K562 (cell line): Measurements from ENCODE around the gene RRBP1. TPM values are rescaled to one million over a fixed set of nuclear protein-coding genes. Genes with fewer than 3 reads are reported as not detected.

Source experiments
- ARID2 ChIP-seq: fragments of 450-650 bp; IDR thresholded peaks from 2 replicates; pipeline ENCODE4 v1.6.1; 2017; ENCODE audit warnings: antibody characterized with exemption, mild to moderate bottlenecking
- CBFA2T3 ChIP-seq: fragments of 450-650 bp; IDR thresholded peaks from 2 replicates; pipeline ENCODE4 v1.6.1; 2017
- ESRRB ChIP-seq: fragments of 250-450 bp; sonication (Bioruptor Pico); IDR thresholded peaks from 2 replicates; pipeline ENCODE4 v1.5.0; 2020; ENCODE audit warnings: mild to moderate bottlenecking, moderate library complexity, borderline replicate concordance
- MTA2 ChIP-seq: fragments of 450-650 bp; IDR thresholded peaks from 2 replicates; pipeline ENCODE4 v1.6.1; 2016; ENCODE audit warnings: low read depth
- MYNN ChIP-seq, 2 experiments: sonication (generic); formaldehyde crosslinking in 1 of 2; IDR thresholded peaks; 2 replicates each; pipeline versions ENCODE4 v1.5.0 to v1.6.1; 2016 to 2020; ENCODE audit warnings: antibody characterized with exemption in 1 of 2, missing genetic modification reagents in 1 of 2
- PHF20 ChIP-seq: fragments of 450-650 bp; IDR thresholded peaks from 2 replicates; pipeline ENCODE4 v1.6.1; 2018; ENCODE audit not compliant: partially characterized antibody
- RBM22 ChIP-seq: fragments of 200-400 bp; formaldehyde crosslinking; IDR thresholded peaks from 2 replicates; pipeline ENCODE4 v1.6.1; 2018; ENCODE audit warnings: low read length, low read depth; ENCODE audit not compliant: poor library complexity, severe bottlenecking
- SMAD2 ChIP-seq: fragments of 150-350 bp; IDR thresholded peaks from 2 replicates; pipeline ENCODE4 v1.6.1; 2014; ENCODE audit warnings: low read depth, mild to moderate bottlenecking, low read length
- SMC3 ChIP-seq: conservative IDR thresholded peaks from 2 replicates; pipeline ENCODE4 v1.6.1; 2011; ENCODE audit warnings: low read depth, low read length, improper control_type of control experiment; ENCODE audit not compliant: insufficient read depth
- TOE1 ChIP-seq, 2 experiments: fragments of 450-650 bp in 1 of 2; sonication (generic) in 1 of 2; formaldehyde crosslinking in 1 of 2; IDR thresholded peaks; 2 replicates each; pipeline versions ENCODE4 v1.7.1 to v1.8.0; 2016 to 2022; ENCODE audit warnings: borderline replicate concordance in 2 of 2, mild to moderate bottlenecking in 2 of 2, antibody characterized with exemption in 1 of 2, inconsistent platforms in 1 of 2, low read depth in 1 of 2, missing genetic modification reagents in 1 of 2, moderate library complexity in 1 of 2
- ZNF444 ChIP-seq: fragments of 250-450 bp; sonication (Bioruptor Pico); IDR thresholded peaks from 2 replicates; pipeline ENCODE4 v1.4.0; 2020; ENCODE audit warnings: mild to moderate bottlenecking, moderate library complexity
- polyA plus RNA-seq, 8 experiments: library from polyadenylated mRNA; depleted of rRNA in 4 of 8; stranded (reverse) in 5 of 8; unstranded in 3 of 8; fragments of >200 nt; fragmentation: Nextera tagmentation in 2 of 8; fragmentation: Illumina TruSeq in 1 of 8; extraction: Ambion mirVana in 2 of 8; extraction: Trizol in 1 of 8; gene quantifications; 2 replicates each; pipeline versions ENCODE4 v1.2.1 to v1.2.3, GENCODE V29; 2011 to 2014; ENCODE audit warnings: inconsistent platforms in 1 of 8, missing spikeins in 1 of 8
- total RNA-seq, 7 experiments: library from RNA; depleted of rRNA in 6 of 7; stranded (reverse); fragments of >200 nt in 6 of 7; fragmentation: Illumina TruSeq in 2 of 7; extraction: Trizol in 2 of 7; gene quantifications; 2 replicates each; pipeline versions ENCODE4 v1.2.1 to v1.2.3, GENCODE V29; 2011 to 2021; ENCODE audit warnings: low replicate concordance in 1 of 7
- TF ChIP-seq, protein P1 (sequence below), 2 experiments: fragments of 450-650 bp in 1 of 2; sonication (generic) in 1 of 2; formaldehyde crosslinking; conservative IDR thresholded peaks; 2 replicates each; pipeline versions ENCODE4 v1.4.0 to v1.8.1; 2020 to 2022; ENCODE audit warnings: mild to moderate bottlenecking in 1 of 2, missing genetic modification reagents in 1 of 2
- TF ChIP-seq, protein P2 (sequence below), 3 experiments: IDR thresholded peaks in 2 of 3; conservative IDR thresholded peaks in 1 of 3; 2 replicates each; pipeline ENCODE4 v1.5.1; 2011 to 2012; ENCODE audit warnings: low read length in 3 of 3, mild to moderate bottlenecking in 3 of 3, control low read depth in 2 of 3, improper control_type of control experiment in 1 of 3, inconsistent platforms in 1 of 3, low read depth in 1 of 3, mixed read lengths in 1 of 3, moderate library complexity in 1 of 3; ENCODE audit not compliant: insufficient read depth in 2 of 3
- TF ChIP-seq, protein P3 (sequence below): fragments of 450-650 bp; formaldehyde crosslinking; IDR thresholded peaks from 2 replicates; pipeline ENCODE4 v1.4.0; 2020; ENCODE audit warnings: mild to moderate bottlenecking, moderate library complexity

RRBP1 gene
- total and polyA plus RNA-seq, 9 of the 15 experiments (the other 6 are each of a cell fraction or from before 2014, with no cell fraction given), result 0.84 to 32.0 (median 17.6) TPM

DNA sequence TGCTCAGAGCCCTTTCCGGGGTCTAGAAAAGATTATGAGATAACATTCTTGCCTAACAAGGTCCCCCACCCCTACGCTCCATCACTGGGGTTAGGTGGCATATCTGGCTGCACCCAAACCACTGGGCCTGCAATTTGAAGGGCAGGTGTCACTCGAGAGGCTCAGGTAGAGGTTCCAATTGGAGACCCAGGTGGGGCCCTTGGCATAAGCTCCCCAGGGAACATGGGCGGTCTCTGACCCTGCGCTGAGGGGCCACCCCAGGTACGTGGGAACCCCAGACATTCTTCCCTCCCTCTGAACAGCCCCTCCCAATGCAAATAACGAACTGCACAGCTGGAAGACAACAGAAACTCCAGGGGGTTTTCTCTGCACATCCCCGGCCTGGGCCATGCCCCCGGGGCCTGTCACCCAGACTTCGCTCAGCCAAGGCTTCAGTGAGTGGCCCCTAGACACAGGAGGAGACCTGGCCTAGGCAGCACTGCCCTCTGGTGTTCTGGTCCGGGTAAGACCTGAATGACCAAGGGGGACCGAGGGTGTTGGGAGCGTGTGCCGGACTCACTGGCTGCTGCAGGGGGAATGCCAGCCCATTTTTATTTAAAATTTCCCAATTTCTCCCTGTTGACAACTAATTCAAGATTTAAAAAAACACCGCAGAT is 64.7 kb downstream of the RRBP1 start (continued):
- TF ChIP-seq MYNN (IDR thresholded peaks at IDR 0.05), result no peak
- TF ChIP-seq MYNN (CRISPR knock-in tag; IDR thresholded peaks at IDR 0.05), result no peak
- TF ChIP-seq, protein P1, sequence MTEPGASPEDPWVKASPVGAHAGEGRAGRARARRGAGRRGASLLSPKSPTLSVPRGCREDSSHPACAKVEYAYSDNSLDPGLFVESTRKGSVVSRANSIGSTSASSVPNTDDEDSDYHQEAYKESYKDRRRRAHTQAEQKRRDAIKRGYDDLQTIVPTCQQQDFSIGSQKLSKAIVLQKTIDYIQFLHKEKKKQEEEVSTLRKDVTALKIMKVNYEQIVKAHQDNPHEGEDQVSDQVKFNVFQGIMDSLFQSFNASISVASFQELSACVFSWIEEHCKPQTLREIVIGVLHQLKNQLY (CRISPR knock-in tag; conservative IDR thresholded peaks at IDR 0.05), result no peak
- TF ChIP-seq, protein P2, sequence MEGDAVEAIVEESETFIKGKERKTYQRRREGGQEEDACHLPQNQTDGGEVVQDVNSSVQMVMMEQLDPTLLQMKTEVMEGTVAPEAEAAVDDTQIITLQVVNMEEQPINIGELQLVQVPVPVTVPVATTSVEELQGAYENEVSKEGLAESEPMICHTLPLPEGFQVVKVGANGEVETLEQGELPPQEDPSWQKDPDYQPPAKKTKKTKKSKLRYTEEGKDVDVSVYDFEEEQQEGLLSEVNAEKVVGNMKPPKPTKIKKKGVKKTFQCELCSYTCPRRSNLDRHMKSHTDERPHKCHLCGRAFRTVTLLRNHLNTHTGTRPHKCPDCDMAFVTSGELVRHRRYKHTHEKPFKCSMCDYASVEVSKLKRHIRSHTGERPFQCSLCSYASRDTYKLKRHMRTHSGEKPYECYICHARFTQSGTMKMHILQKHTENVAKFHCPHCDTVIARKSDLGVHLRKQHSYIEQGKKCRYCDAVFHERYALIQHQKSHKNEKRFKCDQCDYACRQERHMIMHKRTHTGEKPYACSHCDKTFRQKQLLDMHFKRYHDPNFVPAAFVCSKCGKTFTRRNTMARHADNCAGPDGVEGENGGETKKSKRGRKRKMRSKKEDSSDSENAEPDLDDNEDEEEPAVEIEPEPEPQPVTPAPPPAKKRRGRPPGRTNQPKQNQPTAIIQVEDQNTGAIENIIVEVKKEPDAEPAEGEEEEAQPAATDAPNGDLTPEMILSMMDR (IDR thresholded peaks at IDR 0.05 in 2 of 3, conservative IDR thresholded peaks at IDR 0.05 in 1 of 3; ENCODE audit: insufficient read depth in 2 of 3, low read depth in 1 of 3, low read length in 3 of 3), result peak; percentile 63 to 71 (median 68)
- TF ChIP-seq SMAD2, result no peak
- TF ChIP-seq RBM22, result no peak
- TF ChIP-seq SMC3, result peak; percentile 83
- TF ChIP-seq CBFA2T3, result no peak
- TF ChIP-seq ESRRB (CRISPR knock-in tag), result no peak
- TF ChIP-seq MTA2, result no peak
- 0 out of 2 replicates have a peak, but pooled peaks have one; percentile 51 for TF ChIP-seq ARID2
- no peak for TF ChIP-seq ZNF444
- no peak for TF ChIP-seq TOE1 (IDR thresholded peaks at IDR 0.05; ENCODE audit: borderline replicate concordance)
- TF ChIP-seq TOE1 (CRISPR knock-in tag; IDR thresholded peaks at IDR 0.05; ENCODE audit: borderline replicate concordance, low read depth), result no peak
- TF ChIP-seq, protein P3, sequence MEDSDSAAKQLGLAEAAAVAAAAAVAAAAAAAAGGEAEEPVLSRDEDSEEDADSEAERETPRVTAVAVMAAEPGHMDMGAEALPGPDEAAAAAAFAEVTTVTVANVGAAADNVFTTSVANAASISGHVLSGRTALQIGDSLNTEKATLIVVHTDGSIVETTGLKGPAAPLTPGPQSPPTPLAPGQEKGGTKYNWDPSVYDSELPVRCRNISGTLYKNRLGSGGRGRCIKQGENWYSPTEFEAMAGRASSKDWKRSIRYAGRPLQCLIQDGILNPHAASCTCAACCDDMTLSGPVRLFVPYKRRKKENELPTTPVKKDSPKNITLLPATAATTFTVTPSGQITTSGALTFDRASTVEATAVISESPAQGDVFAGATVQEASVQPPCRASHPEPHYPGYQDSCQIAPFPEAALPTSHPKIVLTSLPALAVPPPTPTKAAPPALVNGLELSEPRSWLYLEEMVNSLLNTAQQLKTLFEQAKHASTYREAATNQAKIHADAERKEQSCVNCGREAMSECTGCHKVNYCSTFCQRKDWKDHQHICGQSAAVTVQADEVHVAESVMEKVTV (CRISPR knock-in tag), result peak; percentile 58
- no peak for TF ChIP-seq PHF20
- TF ChIP-seq, all 486 proteins: peak for 7
